Gastroesophageal sphincter (tissue), 3 donors: ENCODE measurements around the gene CHRM1.

ENCODE experiments used
- POLR2A ChIP-seq, 2 donors: fragments of 450-650 bp; IDR thresholded peaks; one replicate each; pipeline ENCODE4 v1.6.1; 2017; ENCODE audit warnings: antibody characterized with exemption in 2 of 2, mild to moderate bottlenecking in 2 of 2, moderate library complexity in 1 of 2
- POLR2AphosphoS5 ChIP-seq: sonication (generic); formaldehyde crosslinking; IDR thresholded peaks from one replicate; pipeline ENCODE4 v1.6.1; 2017; ENCODE audit warnings: antibody characterized with exemption
- TF ChIP-seq, protein P1 (sequence below), 4 experiments: fragments of 200-600 bp in 2 of 4; fragments of 450-650 bp in 2 of 4; sonication (generic) in 1 of 4; IDR thresholded peaks; one replicate each; pipeline ENCODE4 v1.5.1; 2017 to 2019; ENCODE audit warnings: antibody characterized with exemption in 4 of 4, mild to moderate bottlenecking in 2 of 4, moderate library complexity in 2 of 4

DNA sequence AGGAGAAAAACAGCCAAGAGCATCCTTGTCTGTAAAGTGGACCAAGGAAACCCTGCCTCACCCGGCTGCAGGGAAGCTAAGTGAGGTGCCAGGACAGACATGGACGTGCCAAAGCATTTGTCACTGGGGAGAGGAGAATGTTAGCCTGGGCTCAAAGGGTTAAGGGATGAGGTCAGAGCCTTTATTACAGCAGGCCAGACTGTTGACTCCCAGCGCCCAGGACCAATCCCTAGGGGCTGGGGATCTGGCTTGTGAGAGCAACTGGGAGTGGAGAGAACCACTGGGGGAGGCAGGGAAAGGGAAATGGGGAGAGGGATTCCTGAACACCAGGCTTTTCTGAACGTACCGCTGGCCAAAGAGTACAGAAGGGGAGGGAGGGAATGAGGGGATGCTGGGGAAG, 2.6 kb downstream of the CHRM1 start:
- TF ChIP-seq, protein P1, sequence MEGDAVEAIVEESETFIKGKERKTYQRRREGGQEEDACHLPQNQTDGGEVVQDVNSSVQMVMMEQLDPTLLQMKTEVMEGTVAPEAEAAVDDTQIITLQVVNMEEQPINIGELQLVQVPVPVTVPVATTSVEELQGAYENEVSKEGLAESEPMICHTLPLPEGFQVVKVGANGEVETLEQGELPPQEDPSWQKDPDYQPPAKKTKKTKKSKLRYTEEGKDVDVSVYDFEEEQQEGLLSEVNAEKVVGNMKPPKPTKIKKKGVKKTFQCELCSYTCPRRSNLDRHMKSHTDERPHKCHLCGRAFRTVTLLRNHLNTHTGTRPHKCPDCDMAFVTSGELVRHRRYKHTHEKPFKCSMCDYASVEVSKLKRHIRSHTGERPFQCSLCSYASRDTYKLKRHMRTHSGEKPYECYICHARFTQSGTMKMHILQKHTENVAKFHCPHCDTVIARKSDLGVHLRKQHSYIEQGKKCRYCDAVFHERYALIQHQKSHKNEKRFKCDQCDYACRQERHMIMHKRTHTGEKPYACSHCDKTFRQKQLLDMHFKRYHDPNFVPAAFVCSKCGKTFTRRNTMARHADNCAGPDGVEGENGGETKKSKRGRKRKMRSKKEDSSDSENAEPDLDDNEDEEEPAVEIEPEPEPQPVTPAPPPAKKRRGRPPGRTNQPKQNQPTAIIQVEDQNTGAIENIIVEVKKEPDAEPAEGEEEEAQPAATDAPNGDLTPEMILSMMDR (IDR thresholded peaks at IDR 0.05), result no peak
- no peak for TF ChIP-seq POLR2A (IDR thresholded peaks at IDR 0.05)
- no peak for TF ChIP-seq POLR2AphosphoS5
